Transverse colon (tissue), 3 donors: ENCODE data around the gene TET2.

ENCODE experiments used
- EP300 ChIP-seq: sonication (generic); formaldehyde crosslinking; IDR thresholded peaks from one replicate; pipeline ENCODE4 v1.6.1; 2017; ENCODE audit warnings: antibody characterized with exemption, low read depth
- TF ChIP-seq, protein P1 (sequence below), 5 experiments: fragments of 200-600 bp in 3 of 5; fragments of 450-650 bp in 2 of 5; sonication (generic) in 3 of 5; IDR thresholded peaks; 1 replicate in 2 of 5; 2 replicates in 3 of 5; pipeline ENCODE4 v1.5.1; 2016 to 2017; ENCODE audit warnings: antibody characterized with exemption in 5 of 5, inconsistent platforms in 3 of 5, mild to moderate bottlenecking in 2 of 5, moderate library complexity in 1 of 5

DNA sequence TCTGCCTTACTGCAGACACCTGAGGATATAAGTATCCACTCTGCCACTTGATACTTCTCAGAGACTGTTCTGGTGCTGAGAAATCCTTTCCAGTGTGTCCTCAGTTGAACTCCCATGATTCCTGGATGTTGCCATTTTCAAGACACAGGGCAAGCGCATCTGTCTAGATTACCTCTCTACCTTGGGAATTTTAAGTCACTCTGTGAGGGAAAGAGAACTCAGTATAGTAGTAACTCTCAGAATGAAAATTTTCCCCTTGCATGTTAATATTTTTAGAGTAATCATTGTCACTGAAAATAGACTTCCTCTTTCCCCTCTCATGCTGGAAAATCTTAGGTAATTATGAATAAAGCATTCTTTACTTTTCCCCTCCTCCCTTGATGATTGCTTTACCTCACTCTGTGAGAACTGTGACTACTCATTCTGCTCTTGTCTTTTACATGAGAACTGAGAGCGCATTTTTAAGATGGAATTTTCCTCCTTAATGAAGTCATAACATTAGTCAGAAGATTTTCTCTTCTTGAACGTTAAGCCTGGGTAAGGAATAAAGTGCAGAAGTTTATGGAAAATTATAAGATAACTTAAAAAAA is 45.0 kb downstream of the TET2 start:
- TF ChIP-seq, protein P1, sequence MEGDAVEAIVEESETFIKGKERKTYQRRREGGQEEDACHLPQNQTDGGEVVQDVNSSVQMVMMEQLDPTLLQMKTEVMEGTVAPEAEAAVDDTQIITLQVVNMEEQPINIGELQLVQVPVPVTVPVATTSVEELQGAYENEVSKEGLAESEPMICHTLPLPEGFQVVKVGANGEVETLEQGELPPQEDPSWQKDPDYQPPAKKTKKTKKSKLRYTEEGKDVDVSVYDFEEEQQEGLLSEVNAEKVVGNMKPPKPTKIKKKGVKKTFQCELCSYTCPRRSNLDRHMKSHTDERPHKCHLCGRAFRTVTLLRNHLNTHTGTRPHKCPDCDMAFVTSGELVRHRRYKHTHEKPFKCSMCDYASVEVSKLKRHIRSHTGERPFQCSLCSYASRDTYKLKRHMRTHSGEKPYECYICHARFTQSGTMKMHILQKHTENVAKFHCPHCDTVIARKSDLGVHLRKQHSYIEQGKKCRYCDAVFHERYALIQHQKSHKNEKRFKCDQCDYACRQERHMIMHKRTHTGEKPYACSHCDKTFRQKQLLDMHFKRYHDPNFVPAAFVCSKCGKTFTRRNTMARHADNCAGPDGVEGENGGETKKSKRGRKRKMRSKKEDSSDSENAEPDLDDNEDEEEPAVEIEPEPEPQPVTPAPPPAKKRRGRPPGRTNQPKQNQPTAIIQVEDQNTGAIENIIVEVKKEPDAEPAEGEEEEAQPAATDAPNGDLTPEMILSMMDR (IDR thresholded peaks at IDR 0.05) = no peak
- TF ChIP-seq EP300 = no peak
